OCI-LY1 (cell line): ENCODE results near the gene DRAP1.

Experiments used
- H2AFZ ChIP-seq: fragments of 200-600 bp; sonication (generic), shearing (Covaris generic); 2 replicates; pipeline ENCODE4 v1.6.0; 2014; ENCODE audit warnings: antibody characterized with exemption, mild to moderate bottlenecking, low read length
- H3F3A ChIP-seq: fragments of 200-600 bp; sonication (generic), shearing (Covaris generic); 2 replicates; pipeline ENCODE4 v1.6.0; 2014; ENCODE audit warnings: mild to moderate bottlenecking, antibody characterized with exemption, low read length, moderate library complexity; ENCODE audit not compliant: insufficient read depth
- H3K27ac ChIP-seq: fragments of 200-600 bp; sonication (generic); 2 replicates; pipeline ENCODE4 v1.5.1; 2014; ENCODE audit warnings: low read length, mixed run types, mild to moderate bottlenecking, low read depth; ENCODE audit not compliant: poor library complexity, severe bottlenecking
- H3K27me3 ChIP-seq: fragments of 200-600 bp; sonication (generic); 2 replicates; pipeline ENCODE4 v1.6.0; 2014; ENCODE audit warnings: antibody characterized with exemption, mild to moderate bottlenecking, low read length, moderate library complexity; ENCODE audit not compliant: insufficient read depth
- H3K36me3 ChIP-seq: fragments of 200-600 bp; sonication (generic); 2 replicates; pipeline ENCODE4 v1.6.1; 2014; ENCODE audit warnings: mild to moderate bottlenecking, antibody characterized with exemption, low read length, moderate library complexity, mixed read lengths; ENCODE audit not compliant: insufficient read depth
- H3K4me1 ChIP-seq: fragments of 200-600 bp; sonication (generic); 2 replicates; pipeline ENCODE4 v1.5.1; 2014; ENCODE audit warnings: mild to moderate bottlenecking, low read length, moderate library complexity; ENCODE audit not compliant: insufficient read depth, severe bottlenecking
- H3K4me2 ChIP-seq: fragments of 200-600 bp; sonication (generic), shearing (Covaris generic); 2 replicates; pipeline ENCODE4 v1.6.1; 2014; ENCODE audit warnings: low read length
- H3K4me3 ChIP-seq: fragments of 200-600 bp; sonication (generic); 2 replicates; pipeline ENCODE4 v1.5.1; 2014; ENCODE audit warnings: low read length, low read depth, mild to moderate bottlenecking, mixed read lengths; ENCODE audit not compliant: poor library complexity, severe bottlenecking
- H3K79me2 ChIP-seq: fragments of 200-600 bp; shearing (Covaris generic); 2 replicates; pipeline ENCODE4 v1.6.1; 2016; ENCODE audit warnings: mixed run types, low read length, mixed read lengths; ENCODE audit not compliant: insufficient read depth
- H3K9ac ChIP-seq: fragments of 200-600 bp; sonication (generic), shearing (Covaris generic); 2 replicates; pipeline ENCODE4 v1.6.1; 2014; ENCODE audit warnings: mild to moderate bottlenecking, low read length, mixed read lengths
- H3K9me2 ChIP-seq: fragments of 200-600 bp; sonication (generic), shearing (Covaris generic); 2 replicates; pipeline ENCODE4 v1.6.1; 2014; ENCODE audit warnings: low read depth, mild to moderate bottlenecking, low read length, mixed read lengths
- H3K9me3 ChIP-seq: fragments of 200-600 bp; shearing (Covaris generic); 2 replicates; pipeline ENCODE4 v1.6.1; 2014; ENCODE audit warnings: low read length, mixed read lengths
- H4K20me1 ChIP-seq: fragments of 200-600 bp; sonication (generic), shearing (Covaris generic); 2 replicates; pipeline ENCODE4 v1.6.0; 2016; ENCODE audit warnings: mild to moderate bottlenecking, low read length; ENCODE audit not compliant: insufficient read depth
- EZH2 ChIP-seq: fragments of 200-600 bp; sonication (generic), shearing (Covaris generic); IDR thresholded peaks from 2 replicates; pipeline ENCODE4 v1.8.0; 2017; ENCODE audit warnings: borderline replicate concordance, mixed run types, mild to moderate bottlenecking, antibody characterized with exemption, low read length, moderate library complexity, mixed read lengths
- TF ChIP-seq, protein P1 (sequence below): fragments of 200-600 bp; sonication (generic), shearing (Covaris generic); IDR thresholded peaks from 2 replicates; pipeline ENCODE4 v1.5.1; 2017; ENCODE audit warnings: mild to moderate bottlenecking, antibody characterized with exemption, low read length, moderate library complexity, mixed read lengths

The DRAP1 gene

DNA sequence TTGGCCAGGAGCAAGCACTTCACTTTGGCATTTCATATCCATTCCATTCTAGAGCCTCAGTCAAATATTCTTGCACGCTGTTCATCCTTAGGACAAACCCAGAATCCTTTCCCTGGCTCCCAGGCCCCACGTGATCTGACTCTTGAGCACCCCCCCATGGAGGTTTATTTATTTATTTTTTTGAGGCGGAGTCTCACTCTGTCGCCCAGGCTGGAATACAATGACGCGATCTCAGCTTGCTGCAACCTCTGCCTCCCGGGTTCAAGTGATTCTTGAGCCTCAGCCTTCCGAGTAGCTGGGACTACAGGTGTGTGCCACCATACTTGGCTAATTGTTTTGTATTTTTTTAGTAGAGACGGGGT lies 13.3 kb downstream of the DRAP1 start:
- H4K20me1 ChIP-seq = no peaks in the 10 kb centered on the region
- no peaks in the 10 kb centered on the region for H3K36me3 ChIP-seq
- H3K79me2 ChIP-seq = no peaks in the 10 kb centered on the region
- H3K4me2 ChIP-seq = no peak overlapping the region
- no peak overlapping the region for H3K4me3 ChIP-seq
- H3K9me2 ChIP-seq = no peaks in the 10 kb centered on the region
- H3K9ac ChIP-seq = no peak overlapping the region
- no peaks in the 10 kb centered on the region for H3K9me3 ChIP-seq
- no peaks in the 10 kb centered on the region for H3F3A ChIP-seq
- no peaks in the 10 kb centered on the region for H3K27me3 ChIP-seq
- no peak overlapping the region for H2AFZ ChIP-seq
- H3K4me1 ChIP-seq = peaks cover 12% of the 10 kb centered on the region
- TF ChIP-seq EZH2 = no peak
- TF ChIP-seq, protein P1, sequence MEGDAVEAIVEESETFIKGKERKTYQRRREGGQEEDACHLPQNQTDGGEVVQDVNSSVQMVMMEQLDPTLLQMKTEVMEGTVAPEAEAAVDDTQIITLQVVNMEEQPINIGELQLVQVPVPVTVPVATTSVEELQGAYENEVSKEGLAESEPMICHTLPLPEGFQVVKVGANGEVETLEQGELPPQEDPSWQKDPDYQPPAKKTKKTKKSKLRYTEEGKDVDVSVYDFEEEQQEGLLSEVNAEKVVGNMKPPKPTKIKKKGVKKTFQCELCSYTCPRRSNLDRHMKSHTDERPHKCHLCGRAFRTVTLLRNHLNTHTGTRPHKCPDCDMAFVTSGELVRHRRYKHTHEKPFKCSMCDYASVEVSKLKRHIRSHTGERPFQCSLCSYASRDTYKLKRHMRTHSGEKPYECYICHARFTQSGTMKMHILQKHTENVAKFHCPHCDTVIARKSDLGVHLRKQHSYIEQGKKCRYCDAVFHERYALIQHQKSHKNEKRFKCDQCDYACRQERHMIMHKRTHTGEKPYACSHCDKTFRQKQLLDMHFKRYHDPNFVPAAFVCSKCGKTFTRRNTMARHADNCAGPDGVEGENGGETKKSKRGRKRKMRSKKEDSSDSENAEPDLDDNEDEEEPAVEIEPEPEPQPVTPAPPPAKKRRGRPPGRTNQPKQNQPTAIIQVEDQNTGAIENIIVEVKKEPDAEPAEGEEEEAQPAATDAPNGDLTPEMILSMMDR = peak; percentile 4; the same call in 1 of the 2 replicates
- H3K27ac ChIP-seq = no peak overlapping the region

- Histone ChIP-seq H3K79me2 (no peaks in the 10 kb centered on the region), H3K4me2 (no peak overlapping the region), H3K4me3 (no peak overlapping the region), H3K36me3 (no peaks in the 10 kb centered on the region), H3K27ac (no peak overlapping the region), H3K9me3 (no peaks in the 10 kb centered on the region), H3K4me1 (no peaks in the 10 kb centered on the region), H3K27me3 (no peaks in the 10 kb centered on the region), H3F3A (no peaks in the 10 kb centered on the region), H3K9ac (no peak overlapping the region), H4K20me1 (no peaks in the 10 kb centered on the region), H3K9me2 (no peaks in the 10 kb centered on the region), H2AFZ (no peak overlapping the region)
- no peak for TF ChIP-seq EZH2
- TF ChIP-seq, protein P1 = no peak
Measured at GRCh38 chr11:65934014-65934413, 14.8 kb downstream of the DRAP1 start.

- Histone ChIP-seq H3K4me1 (no peaks in the 10 kb centered on the region), H3K36me3 (no peaks in the 10 kb centered on the region), H2AFZ (no peak overlapping the region), H3K27ac (no peak overlapping the region), H3K4me2 (no peak overlapping the region), H3K9ac (no peak overlapping the region), H3K4me3 (no peak overlapping the region), H3K9me3 (no peaks in the 10 kb centered on the region), H4K20me1 (no peaks in the 10 kb centered on the region), H3K9me2 (no peaks in the 10 kb centered on the region), H3F3A (no peaks in the 10 kb centered on the region), H3K27me3 (0 out of 2 replicates have a peak, but pooled peaks cover 4% of the 10 kb centered on the region), H3K79me2 (no peaks in the 10 kb centered on the region)
- no peak for TF ChIP-seq EZH2
- TF ChIP-seq, protein P1 = no peak
Measured at GRCh38 chr11:65937766-65938165, 18.5 kb downstream of the DRAP1 start.
